ENCODE results near the gene EPAS1. TPM values are rescaled to one million over a fixed set of nuclear protein-coding genes. Genes with fewer than 3 reads are reported as not detected.

EPAS1 gene
- total RNA-seq, 1 experiment from 2014 or later: 43.2 TPM

DNA sequence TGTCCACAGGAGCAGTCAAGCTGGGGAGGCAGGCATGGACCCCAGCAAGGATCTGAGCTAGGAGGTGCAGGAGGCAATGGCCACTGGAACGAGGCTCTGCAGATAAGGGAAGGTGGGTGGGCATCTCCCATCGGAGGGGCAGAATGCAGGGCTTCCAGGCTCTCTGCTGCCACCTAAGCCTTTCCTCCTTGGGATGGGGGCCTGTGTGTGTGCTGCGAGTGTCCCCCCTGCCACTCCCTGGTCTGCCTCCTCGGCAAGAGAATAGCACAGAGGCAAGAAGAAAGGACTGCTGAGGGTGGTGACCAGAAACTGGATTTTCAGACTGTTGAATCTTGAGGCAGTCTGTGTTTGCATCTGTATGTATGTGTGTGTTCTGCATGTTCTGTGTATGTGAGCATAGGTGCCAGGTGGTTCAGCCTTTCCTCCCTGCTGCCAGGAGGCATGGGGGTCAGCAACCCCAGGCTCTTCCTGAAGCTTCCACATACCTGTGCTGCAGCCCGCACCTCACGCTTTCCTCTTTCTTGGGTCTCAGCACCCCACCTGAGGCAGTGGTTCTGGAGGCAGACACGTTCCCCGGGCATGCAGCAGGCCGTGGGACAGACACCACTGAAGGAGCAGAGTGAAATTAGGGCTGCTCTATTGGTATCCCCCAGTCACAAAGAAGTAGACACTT lies 86.7 kb downstream of the EPAS1 start:
- Histone ChIP-seq H2AFZ (ENCODE audit: low read length) (no peak overlapping the region), H3K4me2 (ENCODE audit: low read length) (no peak overlapping the region), H3K9me3 (ENCODE audit: low read length) (no peaks in the 10 kb centered on the region), H3K79me2 (ENCODE audit: low read length) (no peaks in the 10 kb centered on the region), H4K20me1 (ENCODE audit: low read length) (no peaks in the 10 kb centered on the region), H3F3A (ENCODE audit: low read length, unreplicated experiment) (no peaks in the 10 kb centered on the region), H3K4me1 (ENCODE audit: insufficient read depth, low read length) (peaks cover 21% of the 10 kb centered on the region), H3K27ac (ENCODE audit: low read length) (no peak overlapping the region), H3K36me3 (ENCODE audit: low read depth, low read length) (peaks cover 14% of the 10 kb centered on the region; the same call in 1 of the 2 replicates), H3K9ac (ENCODE audit: low read length) (no peak overlapping the region), H3K9me2 (replicated peaks; ENCODE audit: low read length) (no peaks in the 10 kb centered on the region), H3K27me3 (ENCODE audit: low read length) (no peaks in the 10 kb centered on the region), H3K4me3 (ENCODE audit: low read length) (no peak overlapping the region)
- BruUV-seq (replicated peaks): no TSS peak
- POLR2A ChIA-PET (ENCODE audit: unreplicated experiment): no interaction called here
- ATAC-seq (no peak), DNase-seq (no peak)
- CTCF ChIA-PET: no interaction called here
- intact Hi-C loops (cut with micrococcal nuclease): no loop called here
- TF ChIP-seq, protein P1, sequence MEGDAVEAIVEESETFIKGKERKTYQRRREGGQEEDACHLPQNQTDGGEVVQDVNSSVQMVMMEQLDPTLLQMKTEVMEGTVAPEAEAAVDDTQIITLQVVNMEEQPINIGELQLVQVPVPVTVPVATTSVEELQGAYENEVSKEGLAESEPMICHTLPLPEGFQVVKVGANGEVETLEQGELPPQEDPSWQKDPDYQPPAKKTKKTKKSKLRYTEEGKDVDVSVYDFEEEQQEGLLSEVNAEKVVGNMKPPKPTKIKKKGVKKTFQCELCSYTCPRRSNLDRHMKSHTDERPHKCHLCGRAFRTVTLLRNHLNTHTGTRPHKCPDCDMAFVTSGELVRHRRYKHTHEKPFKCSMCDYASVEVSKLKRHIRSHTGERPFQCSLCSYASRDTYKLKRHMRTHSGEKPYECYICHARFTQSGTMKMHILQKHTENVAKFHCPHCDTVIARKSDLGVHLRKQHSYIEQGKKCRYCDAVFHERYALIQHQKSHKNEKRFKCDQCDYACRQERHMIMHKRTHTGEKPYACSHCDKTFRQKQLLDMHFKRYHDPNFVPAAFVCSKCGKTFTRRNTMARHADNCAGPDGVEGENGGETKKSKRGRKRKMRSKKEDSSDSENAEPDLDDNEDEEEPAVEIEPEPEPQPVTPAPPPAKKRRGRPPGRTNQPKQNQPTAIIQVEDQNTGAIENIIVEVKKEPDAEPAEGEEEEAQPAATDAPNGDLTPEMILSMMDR (conservative IDR thresholded peaks at IDR 0.05; ENCODE audit: low read depth, low read length): no peak
- TF ChIP-seq EZH2phosphoT487 (IDR thresholded peaks at IDR 0.05; ENCODE audit: borderline replicate concordance, low read length): no peak

DNA sequence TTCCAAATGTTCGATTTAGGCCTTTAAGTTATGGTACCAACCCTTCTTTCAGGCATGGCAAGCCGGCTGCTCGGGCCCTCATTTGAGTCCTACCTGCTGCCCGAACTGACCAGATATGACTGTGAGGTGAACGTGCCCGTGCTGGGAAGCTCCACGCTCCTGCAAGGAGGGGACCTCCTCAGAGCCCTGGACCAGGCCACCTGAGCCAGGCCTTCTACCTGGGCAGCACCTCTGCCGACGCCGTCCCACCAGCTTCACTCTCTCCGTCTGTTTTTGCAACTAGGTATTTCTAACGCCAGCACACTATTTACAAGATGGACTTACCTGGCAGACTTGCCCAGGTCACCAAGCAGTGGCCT lies 87.2 kb downstream of the EPAS1 start:
- no peaks in the 10 kb centered on the region for H3F3A ChIP-seq (ENCODE audit: low read length, unreplicated experiment)
- no peak overlapping the region for H3K9ac ChIP-seq (ENCODE audit: low read length)
- no peaks in the 10 kb centered on the region for H3K9me3 ChIP-seq (ENCODE audit: low read length)
- H3K4me2 ChIP-seq (ENCODE audit: low read length): no peak overlapping the region
- ATAC-seq (no peak), DNase-seq (no peak)
- BruUV-seq (replicated peaks): no TSS peak
- H3K27me3 ChIP-seq (ENCODE audit: low read length): no peaks in the 10 kb centered on the region
- intact Hi-C loops (cut with micrococcal nuclease): no loop called here
- POLR2A ChIA-PET (ENCODE audit: unreplicated experiment): no interaction called here
- H3K79me2 ChIP-seq (ENCODE audit: low read length): no peaks in the 10 kb centered on the region
- TF ChIP-seq EZH2phosphoT487 (IDR thresholded peaks at IDR 0.05; ENCODE audit: borderline replicate concordance, low read length): no peak
- TF ChIP-seq, protein P1 (conservative IDR thresholded peaks at IDR 0.05; ENCODE audit: low read depth, low read length): no peak
- TF ChIP-seq EZH2 (IDR thresholded peaks at IDR 0.05; ENCODE audit: low read length, unreplicated experiment): no peak
- H3K27ac ChIP-seq (ENCODE audit: low read length): no peak overlapping the region
- H3K36me3 ChIP-seq (ENCODE audit: low read depth, low read length): peaks cover 10% of the 10 kb centered on the region; the same call in 1 of the 2 replicates
- H3K4me3 ChIP-seq (ENCODE audit: low read length): no peak overlapping the region
- H2AFZ ChIP-seq (ENCODE audit: low read length): no peak overlapping the region
- no peaks in the 10 kb centered on the region for H4K20me1 ChIP-seq (ENCODE audit: low read length)
- H3K4me1 ChIP-seq (ENCODE audit: insufficient read depth, low read length): peaks cover 21% of the 10 kb centered on the region
- H3K9me2 ChIP-seq (replicated peaks; ENCODE audit: low read length): no peaks in the 10 kb centered on the region
- CTCF ChIA-PET: no interaction called here

DNA sequence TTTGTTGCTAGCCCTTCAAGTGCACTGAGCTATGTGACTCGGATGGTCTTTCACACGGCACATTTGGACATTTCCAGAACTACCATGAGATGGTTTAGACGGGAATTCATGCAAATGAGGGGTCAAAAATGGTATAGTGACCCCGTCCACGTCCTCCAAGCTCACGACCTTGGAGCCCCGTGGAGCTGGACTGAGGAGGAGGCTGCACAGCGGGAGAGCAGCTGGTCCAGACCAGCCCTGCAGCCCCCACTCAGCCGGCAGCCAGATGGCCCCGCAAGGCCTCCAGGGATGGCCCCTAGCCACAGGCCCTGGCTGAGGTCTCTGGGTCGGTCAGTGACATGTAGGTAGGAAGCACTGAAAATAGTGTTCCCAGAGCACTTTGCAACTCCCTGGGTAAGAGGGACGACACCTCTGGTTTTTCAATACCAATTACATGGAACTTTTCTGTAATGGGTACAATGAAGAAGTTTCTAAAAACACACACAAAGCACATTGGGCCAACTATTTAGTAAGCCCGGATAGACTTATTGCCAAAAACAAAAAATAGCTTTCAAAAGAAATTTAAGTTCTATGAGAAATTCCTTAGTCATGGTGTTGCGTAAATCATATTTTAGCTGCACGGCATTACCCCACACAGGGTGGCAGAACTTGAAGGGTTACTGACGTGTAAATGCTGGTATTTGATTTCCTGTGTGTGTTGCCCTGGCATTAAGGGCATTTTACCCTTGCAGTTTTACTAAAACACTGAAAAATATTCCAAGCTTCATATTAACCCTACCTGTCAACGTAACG lies 88.8 kb downstream of the EPAS1 start:
- no peak for TF ChIP-seq EZH2phosphoT487 (IDR thresholded peaks at IDR 0.05; ENCODE audit: borderline replicate concordance, low read length)
- no peak for TF ChIP-seq EZH2 (IDR thresholded peaks at IDR 0.05; ENCODE audit: low read length, unreplicated experiment)
- TF ChIP-seq, protein P1 (conservative IDR thresholded peaks at IDR 0.05; ENCODE audit: low read depth, low read length): no peak
- BruUV-seq (replicated peaks): no TSS peak
- Histone ChIP-seq H3K27ac (ENCODE audit: low read length) (peak overlapping the region; percentile 96), H3K4me2 (ENCODE audit: low read length) (peak overlapping the region; percentile 56), H3K9me2 (replicated peaks; ENCODE audit: low read length) (no peaks in the 10 kb centered on the region), H3K79me2 (ENCODE audit: low read length) (no peaks in the 10 kb centered on the region), H3K4me1 (ENCODE audit: insufficient read depth, low read length) (peaks cover 21% of the 10 kb centered on the region), H3K9ac (ENCODE audit: low read length) (peak overlapping the region; percentile 67), H4K20me1 (ENCODE audit: low read length) (no peaks in the 10 kb centered on the region), H2AFZ (ENCODE audit: low read length) (0 out of 2 replicates have a peak overlapping the region, but pooled peaks have one; percentile 8), H3K4me3 (ENCODE audit: low read length) (no peak overlapping the region), H3K9me3 (ENCODE audit: low read length) (no peaks in the 10 kb centered on the region), H3K27me3 (ENCODE audit: low read length) (no peaks in the 10 kb centered on the region), H3F3A (ENCODE audit: low read length, unreplicated experiment) (no peaks in the 10 kb centered on the region), H3K36me3 (ENCODE audit: low read depth, low read length) (peaks cover 3% of the 10 kb centered on the region; the same call in 1 of the 2 replicates)
- POLR2A ChIA-PET (ENCODE audit: unreplicated experiment): no interaction called here
- CTCF ChIA-PET: interaction anchor here (0.6 kb wide), 2 partner anchors 23 to 122 kb away, joined by 3 read pairs; no protein-coding TSS in a partner anchor
- DNase-seq (peak; percentile 94), ATAC-seq (peak; percentile 80)
- intact Hi-C loops (cut with micrococcal nuclease): no loop called here
